ENCODE measurements around the gene F5.

The F5 gene

GRCh38 chr1:169497317-169497716 is 89.0 kb downstream of the F5 start:
- no peak overlapping the region for H3K4me3 ChIP-seq (ENCODE audit: low read length)
- peak; percentile 80 for DNase-seq (ENCODE audit: low read depth)
- no peak for TF ChIP-seq CTCF (IDR thresholded peaks at IDR 0.05; ENCODE audit: insufficient read depth, low read depth, low read length, missing control alignments)

- no peak overlapping the region for H3K4me3 ChIP-seq (ENCODE audit: low read length)
- DNase-seq (ENCODE audit: low read depth), result peak; percentile 72
- TF ChIP-seq CTCF (IDR thresholded peaks at IDR 0.05; ENCODE audit: insufficient read depth, low read depth, low read length, missing control alignments), result no peak
Measured at GRCh38 chr1:169495916-169496315, 90.4 kb downstream of the F5 start.

GRCh38 chr1:169495046-169495775 is 91.1 kb downstream of the F5 start:
- H3K4me3 ChIP-seq (ENCODE audit: low read length), result no peak overlapping the region
- DNase-seq (ENCODE audit: low read depth), result peak; percentile 89
- no peak for TF ChIP-seq CTCF (IDR thresholded peaks at IDR 0.05; ENCODE audit: insufficient read depth, low read depth, low read length, missing control alignments)

GRCh38 chr1:169494343-169494742 is 91.9 kb downstream of the F5 start:
- no peak for TF ChIP-seq CTCF (IDR thresholded peaks at IDR 0.05; ENCODE audit: insufficient read depth, low read depth, low read length, missing control alignments)
- no peak overlapping the region for H3K4me3 ChIP-seq (ENCODE audit: low read length)
- no peak for DNase-seq (ENCODE audit: low read depth)

GRCh38 chr1:169493251-169493650 is 93.0 kb downstream of the F5 start:
- no peak overlapping the region for H3K4me3 ChIP-seq (ENCODE audit: low read length)
- TF ChIP-seq CTCF (IDR thresholded peaks at IDR 0.05; ENCODE audit: insufficient read depth, low read depth, low read length, missing control alignments), result no peak
- no peak for DNase-seq (ENCODE audit: low read depth)

- DNase-seq (ENCODE audit: low read depth), result peak; percentile 55
- TF ChIP-seq CTCF (IDR thresholded peaks at IDR 0.05; ENCODE audit: insufficient read depth, low read depth, low read length, missing control alignments), result no peak
Measured at GRCh38 chr1:169491845-169492281, 94.4 kb downstream of the F5 start.

GRCh38 chr1:169488157-169488556 is 98.1 kb downstream of the F5 start:
- no peak overlapping the region for H3K4me3 ChIP-seq (ENCODE audit: low read length)
- no peak for TF ChIP-seq CTCF (IDR thresholded peaks at IDR 0.05; ENCODE audit: insufficient read depth, low read depth, low read length, missing control alignments)
- no peak for DNase-seq (ENCODE audit: low read depth)

More at GRCh38 chr1:169491845-169492281, 94.4 kb downstream of the F5 start:
- H3K4me3 ChIP-seq (ENCODE audit: low read length), result no peak overlapping the region
